Epithelial cell of alveolus of lung (primary cell): ENCODE data around the gene SLC25A19. TPM values are rescaled to one million over a fixed set of nuclear protein-coding genes. Genes with fewer than 3 reads are reported as not detected.

Source experiments
- total RNA-seq: library from RNA; depleted of rRNA; stranded (reverse); fragments of >200 nt; gene quantifications from 2 replicates; pipeline ENCODE4 v1.2.1, GENCODE V29; 2015

Gene SLC25A19
- 3.0 and 10.2 TPM in 2 replicates for total RNA-seq

DNA sequence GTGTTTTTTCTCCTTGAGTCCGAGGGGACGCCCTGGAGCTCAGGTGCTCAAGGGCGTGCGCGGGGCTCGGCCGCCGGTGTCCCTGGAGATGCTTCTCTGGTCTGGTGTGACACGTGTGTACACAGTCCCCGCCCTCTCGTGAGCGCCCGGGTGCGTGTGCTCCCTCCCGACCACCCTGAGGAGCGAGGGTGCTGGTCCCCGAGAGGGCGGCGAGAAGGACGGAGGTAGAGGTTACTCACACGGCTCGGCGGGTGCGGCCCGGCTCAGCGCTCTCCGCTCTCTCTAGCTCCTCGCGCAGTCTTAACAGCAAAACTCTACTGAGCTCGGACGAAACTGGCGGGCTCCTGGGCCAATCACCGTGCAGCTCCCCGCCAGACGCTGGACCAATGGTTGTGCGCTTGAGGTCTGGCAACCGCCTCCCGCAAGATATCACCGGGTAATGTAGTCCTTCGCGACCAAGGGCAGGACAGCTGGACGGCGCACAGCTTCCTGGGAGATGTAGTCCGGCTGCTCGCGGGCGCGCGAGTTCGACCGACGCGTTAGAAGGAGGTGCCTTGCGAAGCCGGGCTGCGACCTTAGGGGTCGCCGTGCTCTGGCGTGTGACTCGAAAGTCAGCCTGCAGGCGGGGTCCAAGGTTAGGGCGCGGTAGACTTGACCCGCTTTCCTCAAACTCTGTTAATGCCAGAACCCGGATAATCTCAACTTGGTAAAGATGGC is at the start of gene SLC25A19:
SLC25A19 (minus strand) TSS at position 319 of the 717 bp plus-strand sequence. CDS start 2,669 bp downstream, outside the sequence.

DNA sequence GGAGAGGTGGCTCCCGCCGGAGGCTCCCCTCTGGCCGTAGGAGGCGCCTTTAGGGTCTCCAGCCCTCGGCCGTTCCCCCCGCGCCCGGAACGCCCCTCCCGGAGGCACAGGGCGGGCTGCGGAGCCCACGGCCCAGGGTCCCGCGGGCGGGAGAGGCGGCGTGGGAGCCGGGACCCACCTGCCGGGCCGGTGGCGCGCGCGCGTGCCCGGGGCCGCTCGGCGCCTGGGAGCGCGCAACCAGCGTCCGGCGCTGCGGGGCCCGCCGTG is 18.3 kb downstream of the SLC25A19 start, which contains the start of gene MIF4GD:
MIF4GD (minus strand) TSS at position 266 of the 267 bp plus-strand sequence. CDS start 1,036 bp downstream, outside the sequence.

DNA sequence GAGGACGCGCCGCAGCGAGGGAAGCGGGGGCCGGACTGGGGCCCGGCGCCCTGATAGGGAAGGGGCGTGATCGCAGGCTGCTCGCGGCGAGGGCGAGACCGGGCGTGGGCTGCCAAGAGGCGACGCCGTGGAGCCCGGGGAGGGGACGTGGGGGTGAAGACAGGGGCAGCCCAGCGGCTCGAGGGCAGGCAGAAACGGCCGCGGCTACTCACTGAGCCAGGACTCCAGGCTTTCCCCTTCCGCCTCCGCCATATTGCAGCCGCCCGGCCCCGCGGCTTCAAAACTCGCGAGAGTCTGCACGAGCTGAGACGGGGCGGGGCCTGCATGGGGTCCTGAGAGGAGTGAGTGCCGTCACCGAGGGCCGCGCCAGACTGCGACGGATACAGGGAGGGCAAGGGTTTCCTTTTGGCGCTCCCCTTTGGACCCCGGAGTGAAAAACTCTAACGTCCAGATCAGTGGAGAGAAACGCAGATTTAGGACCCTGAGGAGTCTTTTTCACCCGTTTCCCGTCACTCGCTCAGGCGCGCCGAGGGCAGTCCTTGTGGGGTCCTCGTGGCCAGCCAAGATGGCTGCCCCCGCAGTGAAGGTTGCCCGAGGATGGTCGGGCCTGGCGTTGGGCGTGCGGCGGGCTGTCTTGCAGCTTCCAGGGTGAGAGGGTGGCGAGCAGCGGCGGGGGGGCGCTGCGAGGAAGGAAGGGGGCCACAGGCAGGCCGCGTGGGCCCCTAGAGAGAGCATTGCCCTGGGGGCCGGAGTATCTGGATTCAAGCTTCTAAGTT is 27.7 kb downstream of the SLC25A19 start, which contains the start of the genes GGA3 and MRPS7:
GGA3 (minus strand) TSS at position 271 of the 776 bp plus-strand sequence; CDS start at position 252, 19 bp downstream.
MRPS7 (plus strand) TSS at position 544 of the 776 bp plus-strand sequence; CDS start at position 566, 22 bp downstream.

Other genes starting within 250 kb of the SLC25A19 start
- gene ATP5PD, start 242.5 kb downstream of the SLC25A19 start, total RNA-seq, result 169 and 302 TPM in 2 replicates
- 8.3 and 13.8 TPM in 2 replicates for gene KCTD2, start 242.2 kb downstream of the SLC25A19 start, total RNA-seq
- 12.7 and 19.1 TPM in 2 replicates for gene SLC16A5, start 201.5 kb downstream of the SLC25A19 start, total RNA-seq
- 2.5 and 13.3 TPM in 2 replicates for gene ARMC7, start 179.5 kb downstream of the SLC25A19 start, total RNA-seq
- 83.4 and 139 TPM in 2 replicates for gene NT5C, start 157.7 kb downstream of the SLC25A19 start, total RNA-seq
- gene JPT1, start 134.9 kb downstream of the SLC25A19 start, total RNA-seq, result 105 and 339 TPM in 2 replicates
- 108 and 122 TPM in 2 replicates for gene SUMO2, start 106.5 kb downstream of the SLC25A19 start, total RNA-seq
- gene NUP85, start 83.8 kb downstream of the SLC25A19 start, total RNA-seq, result 26.8 and 38.6 TPM in 2 replicates
- 13.3 and 15.5 TPM in 2 replicates for gene GGA3, start 27.8 kb downstream of the SLC25A19 start, total RNA-seq
- gene MRPS7, start 27.6 kb downstream of the SLC25A19 start, total RNA-seq, result 43.4 and 53.0 TPM in 2 replicates
- gene MIF4GD, start 18.2 kb downstream of the SLC25A19 start, total RNA-seq, result 5.8 and 8.0 TPM in 2 replicates
- gene GRB2, start 116.2 kb upstream of the SLC25A19 start, total RNA-seq, result 76.8 and 82.6 TPM in 2 replicates
- gene TMEM94, start 167.2 kb upstream of the SLC25A19 start, total RNA-seq, result 40.6 and 56.9 TPM in 2 replicates
- gene CASKIN2, start 226.1 kb upstream of the SLC25A19 start, total RNA-seq, result 6.7 and 8.1 TPM in 2 replicates
- 13.6 and 22.1 TPM in 2 replicates for gene TSEN54, start 227.1 kb upstream of the SLC25A19 start, total RNA-seq
- 0.64 and 1.2 TPM in 2 replicates for gene LLGL2, start 236.3 kb upstream of the SLC25A19 start, total RNA-seq